ENCODE results near the gene PCSK6.

PCSK6 gene

GRCh38 chr15:101277943-101278564 lies 211.5 kb downstream of the PCSK6 start:
- DNase-seq (ENCODE audit: low spot score) = no peak

DNA sequence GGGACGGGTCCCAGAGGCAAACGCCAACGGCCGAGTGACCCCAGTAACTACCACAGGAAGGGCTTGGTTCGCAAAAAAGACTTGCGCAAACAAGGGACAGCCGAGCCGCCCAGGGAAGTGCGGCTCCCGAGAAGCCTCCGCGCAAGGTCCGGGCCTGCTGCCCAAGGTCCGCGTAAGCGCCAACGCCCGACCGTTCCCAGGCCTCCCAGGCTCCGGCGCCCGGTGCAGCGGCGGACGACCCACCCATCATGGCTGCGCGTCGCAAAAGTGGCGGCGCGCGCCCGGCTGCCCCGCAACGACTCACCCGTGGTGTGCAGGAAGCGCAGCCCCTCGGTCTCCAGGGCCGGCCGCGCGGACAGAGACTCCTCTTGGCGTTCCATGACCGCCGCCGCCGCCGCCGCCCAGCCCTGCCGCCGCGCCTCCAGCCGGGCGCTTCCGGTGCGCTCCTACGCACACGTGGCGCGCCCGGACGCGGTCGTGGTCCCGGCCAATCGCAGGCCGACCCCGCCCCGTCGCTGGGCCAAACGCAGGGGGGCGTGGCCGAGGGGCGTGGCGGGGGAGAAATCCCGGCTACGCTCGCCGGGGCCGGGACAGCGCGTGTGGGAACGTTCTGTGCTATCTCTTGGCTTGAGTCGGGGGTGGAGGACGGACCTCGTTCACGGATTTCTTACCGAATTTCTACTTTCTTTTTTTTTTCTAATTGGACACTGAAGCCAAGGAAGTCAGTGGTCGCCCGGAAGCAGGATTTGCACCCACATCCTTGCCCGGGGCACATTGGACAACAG lies 212.3 kb downstream of the PCSK6 start, which contains the start of gene SELENOS:
Gene SELENOS (minus strand): TSS at position 448 of the 785 bp plus-strand sequence. CDS start 68 bp downstream, at position 380.
- peak; percentile 84 for DNase-seq (ENCODE audit: low spot score)

DNA sequence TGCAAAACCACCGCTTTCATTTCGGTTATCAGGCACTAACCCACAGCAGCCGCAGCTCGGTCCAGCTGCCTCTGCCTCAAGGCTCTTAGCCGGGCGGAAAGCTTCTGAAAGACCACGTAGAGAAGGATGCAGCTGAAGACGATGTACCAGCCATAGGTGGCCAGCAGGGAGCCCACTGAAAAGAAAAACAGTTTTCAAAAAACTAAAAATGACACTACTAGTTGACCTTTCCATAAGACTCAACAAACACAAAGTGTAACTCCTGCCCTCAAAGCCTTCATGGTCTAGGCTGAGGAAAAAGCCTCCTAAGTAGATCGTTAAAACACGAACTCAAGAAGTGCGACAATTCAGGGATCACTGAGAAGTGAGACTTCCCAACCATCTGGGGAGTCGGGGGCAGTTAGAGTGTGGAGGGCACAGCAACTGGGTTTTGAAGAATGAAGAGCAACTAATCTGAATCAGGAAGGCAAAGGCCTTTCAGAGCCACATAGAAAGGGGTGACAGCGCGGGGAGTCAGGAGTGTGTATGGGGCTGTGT lies 212.9 kb downstream of the PCSK6 start:
- peak; percentile 49 for DNase-seq (ENCODE audit: low spot score)

DNA sequence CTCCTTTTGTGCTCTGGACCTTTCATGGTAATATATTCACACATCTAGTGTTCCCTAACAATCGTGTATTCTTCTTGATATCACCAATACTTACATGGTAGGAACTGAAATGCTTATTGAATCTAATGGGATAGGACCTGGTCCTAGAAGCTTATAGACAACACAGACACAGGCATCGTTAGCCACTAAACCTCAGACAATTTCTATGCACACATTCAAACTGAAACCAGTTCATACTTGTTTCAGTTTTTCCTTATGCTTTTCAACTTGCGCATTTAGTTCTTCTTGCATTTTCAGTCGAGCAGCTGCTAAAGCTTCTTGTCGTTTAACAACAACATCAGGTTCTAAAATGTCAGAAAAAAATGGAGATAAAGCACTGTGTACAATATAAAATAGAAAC lies 214.5 kb downstream of the PCSK6 start:
- no peak for DNase-seq (ENCODE audit: low spot score)

DNA sequence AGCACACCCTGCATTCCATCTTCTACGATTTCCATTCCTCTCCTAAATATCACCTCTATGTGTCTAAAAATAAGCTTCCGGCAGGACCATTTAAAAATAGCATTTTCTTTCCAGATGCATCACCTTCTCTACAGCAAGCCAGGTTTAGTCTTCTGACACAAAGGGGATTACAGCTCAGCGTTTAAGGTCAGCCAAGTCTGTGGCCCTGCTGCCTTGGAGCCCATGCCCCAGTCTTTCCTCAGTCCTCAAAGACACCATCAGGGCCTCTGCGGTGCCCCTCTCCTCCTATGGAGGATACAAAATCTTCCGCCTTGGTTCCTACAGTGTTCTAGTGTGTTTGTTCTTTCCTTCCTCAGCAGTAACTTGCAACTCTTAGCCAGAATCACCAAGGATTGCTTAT lies 216.0 kb downstream of the PCSK6 start:
- no peak for DNase-seq (ENCODE audit: low spot score)

DNA sequence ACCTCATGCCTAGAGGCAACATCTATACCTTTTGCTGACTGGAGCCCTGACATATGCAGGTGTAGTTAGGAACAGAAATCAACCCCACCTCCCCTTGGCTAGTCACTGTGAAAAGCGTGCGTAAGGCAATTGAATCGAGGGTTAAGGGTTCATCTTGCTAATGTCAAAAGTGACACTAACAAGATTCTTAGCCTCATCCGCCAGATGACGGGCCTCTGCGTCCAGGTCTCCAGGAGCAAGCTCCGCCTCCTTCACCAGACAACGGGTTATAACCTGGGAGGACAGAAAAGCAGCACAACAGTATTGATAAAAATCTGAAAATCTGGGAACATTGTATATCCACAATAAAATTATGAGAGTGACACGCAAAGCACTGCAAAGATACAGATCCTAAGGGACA lies 216.9 kb downstream of the PCSK6 start:
- peak; percentile 98 for DNase-seq (ENCODE audit: low spot score)

DNA sequence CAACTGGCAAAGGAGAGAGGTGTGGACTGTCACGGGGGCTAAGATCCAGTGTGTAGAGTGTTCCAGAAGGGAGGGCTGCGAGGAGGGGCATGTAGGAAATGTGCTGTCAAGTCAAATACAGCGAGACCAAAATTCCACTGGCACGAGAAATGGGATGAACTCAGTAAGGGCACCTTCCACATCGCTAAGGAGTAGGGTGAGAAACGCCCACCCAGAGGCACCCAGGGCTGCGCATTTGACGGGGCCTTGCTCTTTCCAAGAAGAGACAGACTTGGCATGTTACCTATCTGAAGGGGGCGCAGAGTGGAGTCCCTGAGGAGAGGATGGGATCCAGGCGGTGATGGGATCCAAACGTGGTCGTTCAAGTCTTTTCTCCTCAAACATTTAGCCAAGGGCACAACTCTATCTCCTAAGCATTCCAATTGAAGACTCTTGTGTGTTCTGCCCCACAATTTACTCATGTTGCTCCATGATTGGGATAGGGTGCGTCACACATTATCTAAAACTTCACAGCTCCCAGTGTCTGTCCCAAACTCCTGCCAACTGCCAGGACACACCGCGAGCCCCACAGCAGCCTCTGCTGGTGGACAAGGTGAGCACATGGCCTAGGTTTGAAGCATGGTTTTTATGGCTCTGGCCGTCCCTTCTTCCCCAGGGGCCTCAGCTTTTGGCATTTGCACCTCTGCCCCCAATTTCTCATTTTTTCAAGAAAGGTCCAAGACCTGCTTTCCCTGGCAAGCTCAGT lies 219.9 kb downstream of the PCSK6 start:
- DNase-seq (ENCODE audit: low spot score) = no peak

DNA sequence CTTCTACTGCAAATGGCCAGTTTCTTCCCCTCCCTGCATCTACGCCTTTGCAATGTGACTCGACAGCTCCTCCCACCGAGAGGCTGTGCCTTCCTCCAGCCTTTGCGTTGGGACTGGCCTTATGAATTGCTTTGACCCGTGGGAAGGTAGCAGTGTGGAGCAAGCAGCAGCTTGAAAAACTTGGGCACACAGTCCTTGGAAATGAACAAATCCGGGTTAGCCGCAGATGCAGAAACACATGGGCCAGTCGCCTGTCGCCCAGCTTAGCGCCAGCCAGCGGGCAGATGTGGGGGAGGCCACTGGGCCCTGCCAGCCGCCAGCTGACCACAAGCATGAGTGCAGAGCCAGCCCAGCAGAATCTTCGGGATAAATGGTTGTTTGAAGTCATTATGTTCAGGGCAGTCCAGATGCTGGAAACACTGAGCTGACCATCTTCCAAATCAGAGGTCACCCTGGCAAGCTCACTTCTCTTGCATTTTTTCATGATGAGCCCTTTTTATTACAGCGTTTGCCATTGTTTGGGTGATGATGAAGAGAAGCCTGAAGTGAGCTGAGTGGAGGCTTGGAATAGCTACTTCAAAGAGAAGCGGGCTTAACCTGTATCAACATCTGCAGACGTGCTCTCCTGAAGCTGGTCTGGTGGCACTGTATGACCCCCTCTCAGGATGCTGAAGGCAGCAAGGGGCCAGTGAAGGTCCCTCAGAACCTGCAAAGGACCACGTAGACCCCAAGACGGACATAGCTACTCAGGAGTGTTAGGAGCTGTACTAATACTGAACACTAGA lies 222.0 kb downstream of the PCSK6 start:
- no peak for DNase-seq (ENCODE audit: low spot score)

- DNase-seq (ENCODE audit: low spot score) = no peak
Observed at GRCh38 chr15:101266787-101267186, 222.7 kb downstream of the PCSK6 start.

- DNase-seq (ENCODE audit: low spot score) = peak; percentile 63
Observed at GRCh38 chr15:101266034-101266433, 223.5 kb downstream of the PCSK6 start.

- DNase-seq (ENCODE audit: low spot score) = no peak
Observed at GRCh38 chr15:101264911-101265641, 224.4 kb downstream of the PCSK6 start.

DNA sequence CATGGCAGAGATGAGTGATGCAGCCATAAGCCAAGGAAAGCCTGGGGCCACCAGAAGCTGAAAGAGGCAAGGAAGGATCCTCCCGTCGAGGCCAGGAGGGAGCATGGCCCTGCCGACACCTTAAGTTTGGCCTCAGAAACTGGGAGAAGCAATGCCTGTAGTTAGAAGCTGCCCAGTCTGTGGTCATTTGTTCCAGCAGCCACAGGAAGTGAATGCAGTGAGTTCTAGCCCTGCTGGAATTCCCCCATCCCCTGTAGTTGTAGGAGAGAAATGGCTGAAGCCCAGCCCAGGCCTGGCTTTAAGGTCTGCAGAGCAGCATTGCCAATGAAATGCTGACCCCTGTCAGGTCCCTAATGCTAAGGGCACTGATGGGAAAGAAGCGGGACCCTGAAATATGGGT lies 225.5 kb downstream of the PCSK6 start:
- no peak for DNase-seq (ENCODE audit: low spot score)

- no peak for DNase-seq (ENCODE audit: low spot score)
Observed at GRCh38 chr15:101262551-101262950, 227.0 kb downstream of the PCSK6 start.

DNA sequence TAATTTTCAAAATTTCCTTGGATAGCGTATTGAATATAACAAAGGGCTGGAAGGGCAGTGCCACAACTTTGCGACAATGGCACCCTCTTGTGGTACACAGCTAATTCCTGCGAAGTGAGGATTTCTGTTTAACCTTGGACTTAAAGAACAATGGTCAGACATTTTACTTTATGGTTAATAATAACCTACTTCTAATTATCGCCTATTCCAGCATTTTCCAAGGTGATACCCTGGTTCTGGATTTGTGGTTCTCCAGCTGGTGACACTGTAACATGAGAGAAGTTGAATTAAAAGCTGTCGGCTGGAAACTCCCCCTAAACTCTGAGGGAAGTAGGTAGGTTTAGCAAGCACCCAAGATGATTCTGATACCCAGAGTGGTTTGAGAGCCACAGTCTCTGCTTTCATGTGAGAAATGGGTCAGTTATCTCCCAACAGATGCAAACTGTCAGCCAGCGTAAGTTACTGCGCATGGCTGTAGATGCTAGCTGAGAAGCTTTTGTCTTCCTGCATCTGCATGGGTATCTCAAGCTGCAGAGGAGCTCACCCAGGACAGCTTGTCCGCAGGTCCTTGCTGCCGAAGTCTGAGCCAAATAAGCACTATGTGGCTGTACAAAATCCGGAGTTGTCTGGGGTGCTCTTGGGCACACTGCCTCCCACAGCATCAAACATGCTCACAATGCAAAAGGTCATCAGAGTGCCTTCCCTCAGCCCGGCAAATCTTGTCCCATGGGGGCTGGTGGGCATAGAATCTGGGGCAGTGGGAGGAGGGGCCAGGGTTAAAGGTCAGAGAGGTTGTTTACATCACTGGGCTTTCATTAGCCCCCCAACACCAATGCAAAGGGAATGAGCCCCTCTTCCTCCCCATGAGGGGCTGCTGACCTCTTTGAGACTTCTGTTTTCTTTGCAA lies 231.0 kb downstream of the PCSK6 start:
- peak; percentile 67 for DNase-seq (ENCODE audit: low spot score)

DNA sequence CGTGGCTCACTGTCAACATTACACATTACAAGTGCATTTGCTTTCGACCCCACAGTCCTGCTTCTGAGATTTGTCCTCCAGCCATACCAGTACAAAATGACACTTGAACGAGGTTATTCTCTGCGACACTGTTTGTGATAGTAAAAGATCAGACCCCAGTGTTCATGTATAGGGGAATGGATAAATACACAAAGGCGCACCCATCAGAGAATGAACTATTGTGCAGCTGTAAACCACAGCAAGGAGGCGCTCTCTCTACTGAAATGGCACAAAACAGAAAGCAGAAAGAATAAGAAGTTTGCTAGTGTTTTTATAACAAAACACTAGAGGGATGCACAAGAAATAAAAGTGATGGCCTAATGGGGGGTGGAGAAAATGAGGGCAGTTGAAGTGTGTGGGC lies 232.8 kb downstream of the PCSK6 start:
- DNase-seq (ENCODE audit: low spot score) = no peak

DNA sequence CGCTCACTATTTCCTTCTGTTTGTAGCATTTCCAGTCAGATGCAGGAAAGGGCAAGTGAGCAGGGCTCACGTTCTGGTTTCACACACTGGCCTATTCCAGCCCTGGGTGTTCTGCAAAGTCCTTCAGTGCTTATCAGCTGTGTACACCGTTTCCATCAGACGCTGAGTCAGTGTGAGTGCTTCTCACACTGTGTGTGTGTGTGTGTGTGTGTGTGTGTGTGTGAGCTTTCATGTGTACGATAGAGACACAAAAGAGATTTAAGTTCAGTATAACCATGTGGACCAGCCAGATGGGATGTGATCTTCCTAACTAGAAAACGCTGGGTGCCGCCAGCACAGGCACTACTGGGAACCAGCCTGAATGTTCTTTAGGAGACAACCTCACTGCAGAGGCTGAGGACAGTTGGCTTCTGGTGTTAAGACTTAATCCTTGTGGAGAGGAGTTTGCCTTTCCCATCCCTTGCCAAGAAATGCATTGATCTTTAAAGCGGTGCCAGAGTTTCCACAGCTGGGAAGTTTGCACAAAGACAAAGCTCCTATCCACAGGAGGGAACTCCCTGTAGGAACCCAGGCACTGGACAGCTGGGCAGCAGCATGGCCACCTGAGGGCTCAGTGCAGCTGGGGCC lies 233.8 kb downstream of the PCSK6 start:
- DNase-seq (ENCODE audit: low spot score) = no peak

- no peak for DNase-seq (ENCODE audit: low spot score)
Observed at GRCh38 chr15:101255051-101255395, 234.5 kb downstream of the PCSK6 start.

DNA sequence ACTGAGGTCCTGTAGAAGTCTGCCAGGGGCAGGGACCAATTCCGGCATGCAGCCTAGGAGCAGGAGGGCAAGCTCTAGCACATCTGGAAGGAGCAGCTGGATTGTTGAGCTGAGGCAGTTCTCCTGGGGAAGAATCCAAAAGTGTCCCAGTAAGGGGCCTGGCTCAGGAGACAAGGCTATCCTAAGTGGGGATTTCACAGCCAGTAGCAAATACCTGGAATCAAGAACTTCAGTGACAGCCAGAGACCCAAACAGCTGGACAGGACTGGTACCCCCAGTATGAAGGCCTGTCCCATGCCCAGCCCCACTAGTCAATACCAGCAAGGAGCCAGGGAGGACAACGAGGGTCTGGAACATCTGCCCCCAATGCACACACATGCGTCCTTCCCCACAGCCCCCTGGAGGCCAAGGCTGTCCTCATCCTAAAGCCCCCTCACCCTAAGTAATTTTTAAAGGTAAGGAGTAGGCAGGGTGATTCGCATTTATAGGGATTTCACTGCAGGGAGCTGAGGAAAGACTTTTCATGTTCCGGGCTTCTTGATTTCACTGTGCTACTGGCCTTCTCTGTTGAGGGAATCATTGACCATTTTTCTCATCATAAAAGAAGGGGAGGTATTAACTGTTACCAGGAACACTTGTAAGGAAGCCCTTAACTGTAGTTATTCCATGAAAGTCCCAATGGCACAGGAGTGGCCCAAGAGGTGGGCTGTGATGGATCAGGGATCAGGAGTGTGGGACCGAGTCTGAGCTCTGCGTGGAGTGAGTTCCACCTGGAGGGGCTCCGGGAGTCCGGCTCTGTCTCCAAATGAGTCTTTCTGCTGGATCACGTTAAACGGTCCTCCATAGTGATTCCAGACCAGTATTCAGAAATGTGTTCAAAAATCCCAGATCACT lies 235.1 kb downstream of the PCSK6 start:
- no peak for DNase-seq (ENCODE audit: low spot score)

Data from SK-N-DZ (cell line).